GM12878 (cell line): ENCODE measurements around the gene CTSW. TPM values are rescaled to one million over a fixed set of nuclear protein-coding genes. Genes with fewer than 3 reads are reported as not detected.
A peak's percentile ranks its signal among the peaks of the same experiment; 100 is the strongest.

ENCODE experiments used
- BCL11A ChIP-seq: IDR thresholded peaks from 2 replicates; pipeline ENCODE4 v1.6.1; 2011; ENCODE audit warnings: low read depth, low read length
- EED ChIP-seq: sonication (generic); IDR thresholded peaks from 2 replicates; pipeline ENCODE4 v1.6.1; 2016; ENCODE audit warnings: antibody characterized with exemption, low read depth
- HCFC1 ChIP-seq: fragments of 150-350 bp; IDR thresholded peaks from 2 replicates; pipeline ENCODE4 v1.6.1; 2014; ENCODE audit warnings: low read length
- IRF4 ChIP-seq: IDR thresholded peaks from 2 replicates; pipeline ENCODE4 v1.6.1; 2011; ENCODE audit warnings: low read depth, low read length
- MEF2A ChIP-seq: IDR thresholded peaks from 2 replicates; pipeline ENCODE4 v1.6.1; 2011; ENCODE audit warnings: low read depth, mild to moderate bottlenecking, low read length, moderate library complexity; ENCODE audit not compliant: insufficient read depth
- MXI1 ChIP-seq: fragments of 150-350 bp; IDR thresholded peaks from 2 replicates; pipeline ENCODE4 v1.6.1; 2011; ENCODE audit warnings: low read depth, mild to moderate bottlenecking, inconsistent platforms, low read length, improper control_type of control experiment
- NBN ChIP-seq: fragments of 450-650 bp; IDR thresholded peaks from 2 replicates; pipeline ENCODE4 v1.6.1; 2016
- PAX5 ChIP-seq: IDR thresholded peaks from 2 replicates; pipeline ENCODE4 v1.6.1; 2011; ENCODE audit warnings: low read depth, low read length, borderline replicate concordance
- POLR2AphosphoS2 ChIP-seq: IDR thresholded peaks from 2 replicates; pipeline ENCODE4 v1.6.1; 2011; ENCODE audit warnings: low read depth, mild to moderate bottlenecking, low read length, improper control_type of control experiment, moderate library complexity
- POLR2AphosphoS5 ChIP-seq: IDR thresholded peaks from 2 replicates; pipeline ENCODE4 v1.6.1; 2011; ENCODE audit warnings: mild to moderate bottlenecking, low read length, inconsistent platforms
- RCOR1 ChIP-seq: conservative IDR thresholded peaks from 2 replicates; pipeline ENCODE4 v1.6.1; 2012; ENCODE audit warnings: low read depth, low read length, improper control_type of control experiment
- SREBF1 ChIP-seq: IDR thresholded peaks from 2 replicates; pipeline ENCODE4 v1.6.1; 2012; ENCODE audit warnings: mild to moderate bottlenecking, low read length
- SREBF2 ChIP-seq: IDR thresholded peaks from 2 replicates; pipeline ENCODE4 v1.6.1; 2012; ENCODE audit warnings: mild to moderate bottlenecking, low read length
- YBX1 ChIP-seq: fragments of 450-650 bp; IDR thresholded peaks from 2 replicates; pipeline ENCODE4 v1.6.1; 2016; ENCODE audit warnings: antibody characterized with exemption
- ZNF622 ChIP-seq: fragments of 450-650 bp; IDR thresholded peaks from 2 replicates; pipeline ENCODE4 v1.6.1; 2017; ENCODE audit warnings: mild to moderate bottlenecking, inconsistent platforms
- ZSCAN29 ChIP-seq: fragments of 450-650 bp; IDR thresholded peaks from 2 replicates; pipeline ENCODE4 v1.6.1; 2017; ENCODE audit warnings: mild to moderate bottlenecking, moderate library complexity
- ZZZ3 ChIP-seq: IDR thresholded peaks from 2 replicates; pipeline ENCODE4 v1.6.1; 2011; ENCODE audit warnings: low read depth; ENCODE audit not compliant: control insufficient read depth, insufficient read length
- polyA plus RNA-seq, 11 experiments: library from polyadenylated mRNA; depleted of rRNA in 4 of 11; unstranded in 6 of 11; stranded (reverse) in 5 of 11; fragments of >200 nt; fragmentation: Nextera tagmentation in 4 of 11; fragmentation: Illumina TruSeq in 1 of 11; extraction: Ambion mirVana in 4 of 11; extraction: Trizol in 1 of 11; gene quantifications; 1 replicate in 1 of 11; 2 replicates in 10 of 11; pipeline versions ENCODE4 v1.2.1 to v1.2.3, GENCODE V29; 2011 to 2016; ENCODE audit warnings: inconsistent platforms in 2 of 11, missing spikeins in 2 of 11, low read depth in 1 of 11
- total RNA-seq, 4 experiments: library from RNA; depleted of rRNA in 3 of 4; stranded (reverse); fragments of >200 nt in 3 of 4; fragmentation: Illumina TruSeq in 1 of 4; extraction: Trizol in 1 of 4; gene quantifications; 2 replicates each; pipeline versions ENCODE4 v1.2.1 to v1.2.3, GENCODE V29; 2013 to 2021
- TF ChIP-seq, protein P1 (sequence below): fragments of 450-650 bp; IDR thresholded peaks from 2 replicates; pipeline ENCODE4 v1.6.1; 2017; ENCODE audit warnings: mild to moderate bottlenecking, moderate library complexity
- TF ChIP-seq, protein P2 (sequence below): fragments of 450-650 bp; IDR thresholded peaks from 2 replicates; pipeline ENCODE4 v1.6.1; 2017; ENCODE audit warnings: low read depth, mild to moderate bottlenecking, moderate library complexity
- TF ChIP-seq, protein P3 (sequence below): IDR thresholded peaks from 2 replicates; pipeline ENCODE4 v1.6.1; 2012; ENCODE audit warnings: low read length, inconsistent platforms
- TF ChIP-seq, protein P4 (sequence below): IDR thresholded peaks from 2 replicates; pipeline ENCODE4 v1.6.1; 2012; ENCODE audit warnings: low read depth, low read length, improper control_type of control experiment
- TF ChIP-seq, protein P5 (sequence below): IDR thresholded peaks from 2 replicates; pipeline ENCODE4 v1.6.1; 2011; ENCODE audit warnings: mild to moderate bottlenecking, low read depth, low read length, moderate library complexity; ENCODE audit not compliant: insufficient replicate concordance
- TF ChIP-seq, protein P6 (sequence below): IDR thresholded peaks from 2 replicates; pipeline ENCODE4 v1.6.1; 2011; ENCODE audit warnings: low read depth, mild to moderate bottlenecking, low read length, moderate library complexity, borderline replicate concordance; ENCODE audit errors: extremely low read depth

CTSW gene
- total and polyA plus RNA-seq, 10 of the 15 experiments (the other 5 are each of a cell fraction or from before 2014, with no cell fraction given), result 0.53 to 12.0 (median 1.7) TPM

DNA sequence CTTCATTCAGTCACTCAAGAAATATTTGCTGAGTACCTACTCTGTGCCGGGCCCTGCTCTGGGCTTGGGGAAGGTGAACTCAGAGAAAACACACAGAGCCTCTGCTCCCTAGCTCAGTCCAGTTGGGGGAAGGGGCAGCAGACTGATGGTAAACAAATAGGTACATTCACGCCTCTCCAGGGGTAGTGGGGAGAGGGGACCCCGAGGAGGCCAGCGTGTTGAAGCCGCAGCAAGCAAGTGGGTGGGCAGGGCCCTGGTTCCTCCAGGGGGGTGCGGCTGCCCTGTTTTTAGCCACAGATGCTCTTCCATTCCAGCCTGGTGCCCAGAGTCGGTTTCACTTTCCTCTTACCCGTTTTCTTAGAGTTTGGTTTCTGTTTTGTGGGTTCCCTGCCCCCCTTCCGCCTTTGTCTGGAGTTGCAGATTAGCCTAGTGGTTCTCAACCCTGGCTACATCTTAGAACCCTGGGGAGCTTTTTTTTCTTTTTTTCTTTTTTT, 48.3 kb downstream of the CTSW start (continued):
- TF ChIP-seq, protein P1, sequence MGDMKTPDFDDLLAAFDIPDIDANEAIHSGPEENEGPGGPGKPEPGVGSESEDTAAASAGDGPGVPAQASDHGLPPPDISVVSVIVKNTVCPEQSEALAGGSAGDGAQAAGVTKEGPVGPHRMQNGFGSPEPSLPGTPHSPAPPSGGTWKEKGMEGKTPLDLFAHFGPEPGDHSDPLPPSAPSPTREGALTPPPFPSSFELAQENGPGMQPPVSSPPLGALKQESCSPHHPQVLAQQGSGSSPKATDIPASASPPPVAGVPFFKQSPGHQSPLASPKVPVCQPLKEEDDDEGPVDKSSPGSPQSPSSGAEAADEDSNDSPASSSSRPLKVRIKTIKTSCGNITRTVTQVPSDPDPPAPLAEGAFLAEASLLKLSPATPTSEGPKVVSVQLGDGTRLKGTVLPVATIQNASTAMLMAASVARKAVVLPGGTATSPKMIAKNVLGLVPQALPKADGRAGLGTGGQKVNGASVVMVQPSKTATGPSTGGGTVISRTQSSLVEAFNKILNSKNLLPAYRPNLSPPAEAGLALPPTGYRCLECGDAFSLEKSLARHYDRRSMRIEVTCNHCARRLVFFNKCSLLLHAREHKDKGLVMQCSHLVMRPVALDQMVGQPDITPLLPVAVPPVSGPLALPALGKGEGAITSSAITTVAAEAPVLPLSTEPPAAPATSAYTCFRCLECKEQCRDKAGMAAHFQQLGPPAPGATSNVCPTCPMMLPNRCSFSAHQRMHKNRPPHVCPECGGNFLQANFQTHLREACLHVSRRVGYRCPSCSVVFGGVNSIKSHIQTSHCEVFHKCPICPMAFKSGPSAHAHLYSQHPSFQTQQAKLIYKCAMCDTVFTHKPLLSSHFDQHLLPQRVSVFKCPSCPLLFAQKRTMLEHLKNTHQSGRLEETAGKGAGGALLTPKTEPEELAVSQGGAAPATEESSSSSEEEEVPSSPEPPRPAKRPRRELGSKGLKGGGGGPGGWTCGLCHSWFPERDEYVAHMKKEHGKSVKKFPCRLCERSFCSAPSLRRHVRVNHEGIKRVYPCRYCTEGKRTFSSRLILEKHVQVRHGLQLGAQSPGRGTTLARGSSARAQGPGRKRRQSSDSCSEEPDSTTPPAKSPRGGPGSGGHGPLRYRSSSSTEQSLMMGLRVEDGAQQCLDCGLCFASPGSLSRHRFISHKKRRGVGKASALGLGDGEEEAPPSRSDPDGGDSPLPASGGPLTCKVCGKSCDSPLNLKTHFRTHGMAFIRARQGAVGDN, result no peak; the same call in 1 of the 2 replicates
- TF ChIP-seq RCOR1 (no peak), PAX5 (peak; percentile 58; the same call in 1 of the 2 replicates), IRF4 (no peak), EED (peak; percentile 63; the same call in 1 of the 2 replicates), ZZZ3 (no peak), POLR2AphosphoS5 (peak; percentile 47; the same call in 1 of the 2 replicates), HCFC1 (no peak), MEF2A (no peak), ZSCAN29 (no peak), ZNF622 (no peak), BCL11A (no peak), YBX1 (no peak), POLR2AphosphoS2 (no peak), SREBF2 (no peak), SREBF1 (no peak), MXI1 (no peak), NBN (peak; percentile 94)
- TF ChIP-seq, protein P2, sequence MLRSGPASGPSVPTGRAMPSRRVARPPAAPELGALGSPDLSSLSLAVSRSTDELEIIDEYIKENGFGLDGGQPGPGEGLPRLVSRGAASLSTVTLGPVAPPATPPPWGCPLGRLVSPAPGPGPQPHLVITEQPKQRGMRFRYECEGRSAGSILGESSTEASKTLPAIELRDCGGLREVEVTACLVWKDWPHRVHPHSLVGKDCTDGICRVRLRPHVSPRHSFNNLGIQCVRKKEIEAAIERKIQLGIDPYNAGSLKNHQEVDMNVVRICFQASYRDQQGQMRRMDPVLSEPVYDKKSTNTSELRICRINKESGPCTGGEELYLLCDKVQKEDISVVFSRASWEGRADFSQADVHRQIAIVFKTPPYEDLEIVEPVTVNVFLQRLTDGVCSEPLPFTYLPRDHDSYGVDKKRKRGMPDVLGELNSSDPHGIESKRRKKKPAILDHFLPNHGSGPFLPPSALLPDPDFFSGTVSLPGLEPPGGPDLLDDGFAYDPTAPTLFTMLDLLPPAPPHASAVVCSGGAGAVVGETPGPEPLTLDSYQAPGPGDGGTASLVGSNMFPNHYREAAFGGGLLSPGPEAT, result peak; percentile 70; the same call in 1 of the 2 replicates
- TF ChIP-seq, protein P3, sequence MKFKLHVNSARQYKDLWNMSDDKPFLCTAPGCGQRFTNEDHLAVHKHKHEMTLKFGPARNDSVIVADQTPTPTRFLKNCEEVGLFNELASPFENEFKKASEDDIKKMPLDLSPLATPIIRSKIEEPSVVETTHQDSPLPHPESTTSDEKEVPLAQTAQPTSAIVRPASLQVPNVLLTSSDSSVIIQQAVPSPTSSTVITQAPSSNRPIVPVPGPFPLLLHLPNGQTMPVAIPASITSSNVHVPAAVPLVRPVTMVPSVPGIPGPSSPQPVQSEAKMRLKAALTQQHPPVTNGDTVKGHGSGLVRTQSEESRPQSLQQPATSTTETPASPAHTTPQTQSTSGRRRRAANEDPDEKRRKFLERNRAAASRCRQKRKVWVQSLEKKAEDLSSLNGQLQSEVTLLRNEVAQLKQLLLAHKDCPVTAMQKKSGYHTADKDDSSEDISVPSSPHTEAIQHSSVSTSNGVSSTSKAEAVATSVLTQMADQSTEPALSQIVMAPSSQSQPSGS, result no peak
- TF ChIP-seq, protein P4, sequence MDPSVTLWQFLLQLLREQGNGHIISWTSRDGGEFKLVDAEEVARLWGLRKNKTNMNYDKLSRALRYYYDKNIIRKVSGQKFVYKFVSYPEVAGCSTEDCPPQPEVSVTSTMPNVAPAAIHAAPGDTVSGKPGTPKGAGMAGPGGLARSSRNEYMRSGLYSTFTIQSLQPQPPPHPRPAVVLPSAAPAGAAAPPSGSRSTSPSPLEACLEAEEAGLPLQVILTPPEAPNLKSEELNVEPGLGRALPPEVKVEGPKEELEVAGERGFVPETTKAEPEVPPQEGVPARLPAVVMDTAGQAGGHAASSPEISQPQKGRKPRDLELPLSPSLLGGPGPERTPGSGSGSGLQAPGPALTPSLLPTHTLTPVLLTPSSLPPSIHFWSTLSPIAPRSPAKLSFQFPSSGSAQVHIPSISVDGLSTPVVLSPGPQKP, result no peak
- TF ChIP-seq, protein P5, sequence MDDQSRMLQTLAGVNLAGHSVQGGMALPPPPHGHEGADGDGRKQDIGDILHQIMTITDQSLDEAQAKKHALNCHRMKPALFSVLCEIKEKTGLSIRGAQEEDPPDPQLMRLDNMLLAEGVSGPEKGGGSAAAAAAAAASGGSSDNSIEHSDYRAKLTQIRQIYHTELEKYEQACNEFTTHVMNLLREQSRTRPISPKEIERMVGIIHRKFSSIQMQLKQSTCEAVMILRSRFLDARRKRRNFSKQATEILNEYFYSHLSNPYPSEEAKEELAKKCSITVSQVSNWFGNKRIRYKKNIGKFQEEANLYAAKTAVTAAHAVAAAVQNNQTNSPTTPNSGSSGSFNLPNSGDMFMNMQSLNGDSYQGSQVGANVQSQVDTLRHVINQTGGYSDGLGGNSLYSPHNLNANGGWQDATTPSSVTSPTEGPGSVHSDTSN, result no peak
- TF ChIP-seq, protein P6, sequence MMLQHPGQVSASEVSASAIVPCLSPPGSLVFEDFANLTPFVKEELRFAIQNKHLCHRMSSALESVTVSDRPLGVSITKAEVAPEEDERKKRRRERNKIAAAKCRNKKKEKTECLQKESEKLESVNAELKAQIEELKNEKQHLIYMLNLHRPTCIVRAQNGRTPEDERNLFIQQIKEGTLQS, result no peak
